Measurements from ENCODE around the gene TBL1X. TPM values are rescaled to one million over a fixed set of nuclear protein-coding genes. Genes with fewer than 3 reads are reported as not detected.

The TBL1X gene
- total RNA-seq, 6 donors from 2014 or later, result 6.3 to 21.4 (median 12.8) TPM

DNA sequence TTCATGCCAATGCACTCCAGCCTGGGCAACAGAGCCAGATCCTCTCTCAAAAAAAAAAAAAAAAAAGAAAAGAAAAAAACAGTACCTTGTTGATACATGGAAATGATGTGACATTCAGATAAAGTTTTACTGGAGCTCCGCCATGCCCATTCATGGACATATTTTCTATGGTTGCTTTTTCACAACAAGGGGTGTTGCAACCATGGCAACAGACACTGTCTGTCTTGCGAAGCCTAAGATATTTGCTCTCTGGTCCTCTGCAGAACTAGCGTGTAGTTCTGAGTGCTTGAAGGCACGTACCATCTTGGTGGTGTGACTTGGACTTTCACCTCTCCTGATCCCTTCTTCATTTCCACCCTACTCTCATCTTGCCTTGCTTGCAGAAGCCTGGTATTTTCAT, 53.2 kb downstream of the TBL1X start:
- TF ChIP-seq POLR2AphosphoS5 (IDR thresholded peaks at IDR 0.05) (no peak), POLR2A (IDR thresholded peaks at IDR 0.05) (no peak), EP300 (IDR thresholded peaks at IDR 0.05) (no peak)
- TF ChIP-seq, protein P1, sequence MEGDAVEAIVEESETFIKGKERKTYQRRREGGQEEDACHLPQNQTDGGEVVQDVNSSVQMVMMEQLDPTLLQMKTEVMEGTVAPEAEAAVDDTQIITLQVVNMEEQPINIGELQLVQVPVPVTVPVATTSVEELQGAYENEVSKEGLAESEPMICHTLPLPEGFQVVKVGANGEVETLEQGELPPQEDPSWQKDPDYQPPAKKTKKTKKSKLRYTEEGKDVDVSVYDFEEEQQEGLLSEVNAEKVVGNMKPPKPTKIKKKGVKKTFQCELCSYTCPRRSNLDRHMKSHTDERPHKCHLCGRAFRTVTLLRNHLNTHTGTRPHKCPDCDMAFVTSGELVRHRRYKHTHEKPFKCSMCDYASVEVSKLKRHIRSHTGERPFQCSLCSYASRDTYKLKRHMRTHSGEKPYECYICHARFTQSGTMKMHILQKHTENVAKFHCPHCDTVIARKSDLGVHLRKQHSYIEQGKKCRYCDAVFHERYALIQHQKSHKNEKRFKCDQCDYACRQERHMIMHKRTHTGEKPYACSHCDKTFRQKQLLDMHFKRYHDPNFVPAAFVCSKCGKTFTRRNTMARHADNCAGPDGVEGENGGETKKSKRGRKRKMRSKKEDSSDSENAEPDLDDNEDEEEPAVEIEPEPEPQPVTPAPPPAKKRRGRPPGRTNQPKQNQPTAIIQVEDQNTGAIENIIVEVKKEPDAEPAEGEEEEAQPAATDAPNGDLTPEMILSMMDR (IDR thresholded peaks at IDR 0.05), result no peak
- Histone ChIP-seq H3K4me1 (no peaks in the 10 kb centered on the region), H3K27ac (no peak overlapping the region), H3K36me3 (no peaks in the 10 kb centered on the region), H3K4me3 (no peak overlapping the region), H3K27me3 (no peaks in the 10 kb centered on the region), H3K9me3 (no peaks in the 10 kb centered on the region)
- ATAC-seq (ENCODE audit: low FRiP score in 2 of 2) (no peak), DNase-seq (no peak)
- 67 to 90% methylated on average over 4 of the region's 4 CpGs for WGBS, 2 donors

- Histone ChIP-seq H3K4me3 (no peak overlapping the region), H3K4me1 (no peaks in the 10 kb centered on the region), H3K27me3 (no peaks in the 10 kb centered on the region), H3K36me3 (no peaks in the 10 kb centered on the region), H3K27ac (no peak overlapping the region), H3K9me3 (no peaks in the 10 kb centered on the region)
- 89 to 100% methylated on average over 5 of the region's 5 CpGs for WGBS, 2 donors
- DNase-seq (no peak), ATAC-seq (ENCODE audit: low FRiP score in 2 of 2) (no peak)
- TF ChIP-seq POLR2A (IDR thresholded peaks at IDR 0.05) (no peak), EP300 (IDR thresholded peaks at IDR 0.05) (no peak), POLR2AphosphoS5 (IDR thresholded peaks at IDR 0.05) (no peak)
- TF ChIP-seq, protein P1 (IDR thresholded peaks at IDR 0.05), result no peak
Observed at GRCh38 chrX:9518889-9519288, 54.0 kb downstream of the TBL1X start.

- no peaks in the 10 kb centered on the region for H3K36me3 ChIP-seq
- H3K9me3 ChIP-seq, result no peaks in the 10 kb centered on the region
- DNase-seq (no peak), ATAC-seq (ENCODE audit: low FRiP score in 2 of 2) (peak in 1 of 2 donors; percentile 36)
- no peak overlapping the region for H3K27ac ChIP-seq
- TF ChIP-seq EP300 (IDR thresholded peaks at IDR 0.05) (no peak), POLR2A (IDR thresholded peaks at IDR 0.05) (no peak), POLR2AphosphoS5 (IDR thresholded peaks at IDR 0.05) (no peak)
- TF ChIP-seq, protein P1 (IDR thresholded peaks at IDR 0.05), result no peak
- H3K4me3 ChIP-seq, result no peak overlapping the region
- H3K27me3 ChIP-seq, result no peaks in the 10 kb centered on the region
- WGBS, 2 donors, result 58 to 76% methylated on average over 8 of the region's 8 CpGs
- H3K4me1 ChIP-seq, result no peaks in the 10 kb centered on the region
Observed at GRCh38 chrX:9519546-9520216, 54.8 kb downstream of the TBL1X start.

GRCh38 chrX:9520217-9520590, 55.3 kb downstream of the TBL1X start:
- WGBS, 2 donors, result 83 to 89% methylated on average over 6 of the region's 6 CpGs
- Histone ChIP-seq H3K36me3 (no peaks in the 10 kb centered on the region), H3K9me3 (no peaks in the 10 kb centered on the region), H3K4me3 (no peak overlapping the region), H3K27ac (no peak overlapping the region), H3K27me3 (no peaks in the 10 kb centered on the region), H3K4me1 (no peaks in the 10 kb centered on the region)
- DNase-seq (no peak), ATAC-seq (ENCODE audit: low FRiP score in 2 of 2) (no peak)
- TF ChIP-seq EP300 (IDR thresholded peaks at IDR 0.05), result no peak
- no peak for TF ChIP-seq POLR2A (IDR thresholded peaks at IDR 0.05)
- TF ChIP-seq POLR2AphosphoS5 (IDR thresholded peaks at IDR 0.05), result no peak
- TF ChIP-seq, protein P1 (IDR thresholded peaks at IDR 0.05), result no peak
